Left renal pelvis (tissue), 4 donors: ENCODE measurements around the gene ADRA2C. TPM values are rescaled to one million over a fixed set of nuclear protein-coding genes. Genes with fewer than 3 reads are reported as not detected.

Source experiments
- DNase-seq, 4 donors: peaks; one replicate each; pipeline ENCODE4 v3.0.0-alpha.2; 2013; ENCODE audit warnings: low read depth in 4 of 4, low spot score in 3 of 4
- polyA plus RNA-seq, 4 donors: library from polyadenylated mRNA; unstranded; fragments of 120-200 nt; gene quantifications; one replicate each; pipeline ENCODE4 v1.2.1, GENCODE V29; 2013; ENCODE audit not compliant: insufficient read length in 4 of 4

The ADRA2C gene
- polyA plus RNA-seq, 4 donors: 3.1 to 16.7 (median 8.1) TPM

GRCh38 chr4:3791910-3792542 lies 25.8 kb downstream of the ADRA2C start:
- peak in 2 of 4 donors; percentile 39 to 65 for DNase-seq

GRCh38 chr4:3792813-3793212 lies 26.6 kb downstream of the ADRA2C start:
- no peak for DNase-seq

- DNase-seq: no peak
Measured at GRCh38 chr4:3793545-3793944, 27.4 kb downstream of the ADRA2C start.

GRCh38 chr4:3796960-3797359 lies 30.8 kb downstream of the ADRA2C start:
- no peak for DNase-seq

- DNase-seq: no peak
Measured at GRCh38 chr4:3797831-3798790, 31.9 kb downstream of the ADRA2C start.

- no peak for DNase-seq
Measured at GRCh38 chr4:3799496-3799895, 33.3 kb downstream of the ADRA2C start.

- DNase-seq: no peak
Measured at GRCh38 chr4:3800351-3800750, 34.2 kb downstream of the ADRA2C start.

GRCh38 chr4:3801521-3801920 lies 35.3 kb downstream of the ADRA2C start:
- no peak for DNase-seq

- no peak for DNase-seq
Measured at GRCh38 chr4:3801931-3802550, 35.9 kb downstream of the ADRA2C start.

GRCh38 chr4:3802571-3803474 lies 36.6 kb downstream of the ADRA2C start:
- no peak for DNase-seq

GRCh38 chr4:3803475-3803847 lies 37.3 kb downstream of the ADRA2C start:
- DNase-seq: no peak

GRCh38 chr4:3803946-3804345 lies 37.8 kb downstream of the ADRA2C start:
- no peak for DNase-seq

GRCh38 chr4:3805026-3805425 lies 38.8 kb downstream of the ADRA2C start:
- DNase-seq: no peak

GRCh38 chr4:3805731-3806130 lies 39.5 kb downstream of the ADRA2C start:
- DNase-seq: no peak

- DNase-seq: no peak
Measured at GRCh38 chr4:3807311-3807710, 41.1 kb downstream of the ADRA2C start.

GRCh38 chr4:3807822-3808496 lies 41.8 kb downstream of the ADRA2C start:
- no peak for DNase-seq

GRCh38 chr4:3808597-3808996 lies 42.4 kb downstream of the ADRA2C start:
- DNase-seq: no peak

- DNase-seq: no peak
Measured at GRCh38 chr4:3809028-3809427, 42.8 kb downstream of the ADRA2C start.

- no peak for DNase-seq
Measured at GRCh38 chr4:3809451-3810110, 43.4 kb downstream of the ADRA2C start.
